Measurements from ENCODE around the gene MACROD2. TPM values are rescaled to one million over a fixed set of nuclear protein-coding genes. Genes with fewer than 3 reads are reported as not detected.

Gene MACROD2
- total RNA-seq, 1 experiment from 2014 or later = 1.6 TPM

- Histone ChIP-seq H3K4me1 (ENCODE audit: insufficient read depth, low read length) (no peaks in the 10 kb centered on the region; the same call in 1 of the 2 replicates), H3K18ac (ENCODE audit: insufficient read length, low read depth, low read length) (no peak overlapping the region), H3K9me3 (ENCODE audit: control insufficient read depth, low read depth, low read length) (no peaks in the 10 kb centered on the region), H2BK5ac (ENCODE audit: insufficient read length, low read length) (no peak overlapping the region), H3K14ac (ENCODE audit: insufficient read depth, low read length) (no peak overlapping the region), H3K23me2 (ENCODE audit: insufficient read length, low read depth, low read length, poor library complexity, severe bottlenecking) (no peaks in the 10 kb centered on the region), H2AFZ (ENCODE audit: low read length) (no peak overlapping the region), H2BK20ac (ENCODE audit: low read depth, low read length, poor library complexity, severe bottlenecking) (no peak overlapping the region), H3K79me2 (ENCODE audit: insufficient read depth, low read length) (no peaks in the 10 kb centered on the region), H2AK5ac (ENCODE audit: insufficient read length, low read length) (no peak overlapping the region), H4K20me1 (ENCODE audit: control insufficient read depth, insufficient read depth, insufficient read length) (no peaks in the 10 kb centered on the region), H3K79me1 (ENCODE audit: insufficient read depth, low read depth, low read length, poor library complexity, severe bottlenecking) (no peaks in the 10 kb centered on the region), H3K9ac (ENCODE audit: extremely low read depth, insufficient read length, low read length) (no peak overlapping the region), H2BK120ac (ENCODE audit: low read depth, low read length, poor library complexity, severe bottlenecking) (no peak overlapping the region), H3K4ac (ENCODE audit: low read depth, low read length) (no peak overlapping the region), H3K27ac (ENCODE audit: insufficient read length, low read depth, low read length) (no peak overlapping the region), H4K8ac (replicated peaks; ENCODE audit: insufficient read length, low read depth, low read length) (no peak overlapping the region), H3K27me3 (ENCODE audit: insufficient read depth, low read length) (no peaks in the 10 kb centered on the region), H2BK12ac (ENCODE audit: insufficient read length, low read depth, low read length) (no peak overlapping the region), H2BK15ac (ENCODE audit: low read depth, low read length) (no peak overlapping the region), H4K91ac (ENCODE audit: insufficient read length, low read depth, low read length) (no peak overlapping the region), H3K4me2 (ENCODE audit: insufficient read depth, insufficient read length, low read length) (no peak overlapping the region), H3K23ac (ENCODE audit: insufficient read length, low read depth, low read length) (no peak overlapping the region), H3T11ph (ENCODE audit: low read length) (no peak overlapping the region), H4K5ac (ENCODE audit: insufficient read length, low read depth, low read length) (no peak overlapping the region), H3K56ac (ENCODE audit: insufficient read length, low read depth, low read length) (no peak overlapping the region)
- H3K36me3 Mint-ChIP-seq (ENCODE audit: insufficient read depth in 1 of 3, low read depth in 3 of 3) = no peaks in the 10 kb centered on the region
- TF ChIP-seq CTCF (conservative IDR thresholded peaks at IDR 0.05) = no peak
- H3K27ac Mint-ChIP-seq = peak overlapping the region; percentile 15 to 70 (median 22); a peak in 6 of 7 replicates
- DNase-seq = no peak
- no peaks in the 10 kb centered on the region for H3K27me3 Mint-ChIP-seq (ENCODE audit: low read depth)
- peaks cover 18 to 24% of the 10 kb centered on the region in 2 experiments for H3K4me1 Mint-ChIP-seq
- no CpG with 5 or more reads among the region's 5 CpGs for WGBS (ENCODE audit: extremely low coverage, insufficient read length, low lambda C conversion rate)
- H3K9me3 Mint-ChIP-seq = no peaks in the 10 kb centered on the region; a peak in 1 of 5 replicates
- H3K4me3 Mint-ChIP-seq = no peak overlapping the region
These were observed 1341.2 kb downstream of the MACROD2 start for GRCh38 chr20:15336536-15336935.

All from H9 (cell line).